EL (cell line): ENCODE measurements around the gene PTH2.
"Not testable (repeated sequence)": the region's sequence is repeated elsewhere in the genome, so short reads cannot be mapped to it uniquely, and the experiment has no call there.

Experiments used
- DNase-seq: peaks from one replicate; pipeline ENCODE4 v3.0.0-alpha.2; 2016

Gene PTH2

GRCh38 chr19:49374665-49375434 is 48.4 kb downstream of the PTH2 start:
- DNase-seq, result no peak

- not testable (repeated sequence) for DNase-seq
These were observed 50.1 kb downstream of the PTH2 start for GRCh38 chr19:49373174-49373573.
